CD4-positive, alpha-beta T cell treated with Interferon gamma for 1 hour (primary cell): ENCODE results near the gene ABHD17A.
"Not testable (repeated sequence)": the region's sequence is repeated elsewhere in the genome, so short reads cannot be mapped to it uniquely, and the experiment has no call there.

Source experiments
- DNase-seq: peaks from one replicate; pipeline ENCODE4 v3.0.0-alpha.2; 2020

Gene ABHD17A

GRCh38 chr19:1909761-1910080 lies 24.4 kb upstream of the ABHD17A start:
- DNase-seq: no peak

- no peak for DNase-seq
Measured at GRCh38 chr19:1908364-1908678, 23.0 kb upstream of the ABHD17A start.

- no peak for DNase-seq
Measured at GRCh38 chr19:1907563-1908363, 22.5 kb upstream of the ABHD17A start.

DNA sequence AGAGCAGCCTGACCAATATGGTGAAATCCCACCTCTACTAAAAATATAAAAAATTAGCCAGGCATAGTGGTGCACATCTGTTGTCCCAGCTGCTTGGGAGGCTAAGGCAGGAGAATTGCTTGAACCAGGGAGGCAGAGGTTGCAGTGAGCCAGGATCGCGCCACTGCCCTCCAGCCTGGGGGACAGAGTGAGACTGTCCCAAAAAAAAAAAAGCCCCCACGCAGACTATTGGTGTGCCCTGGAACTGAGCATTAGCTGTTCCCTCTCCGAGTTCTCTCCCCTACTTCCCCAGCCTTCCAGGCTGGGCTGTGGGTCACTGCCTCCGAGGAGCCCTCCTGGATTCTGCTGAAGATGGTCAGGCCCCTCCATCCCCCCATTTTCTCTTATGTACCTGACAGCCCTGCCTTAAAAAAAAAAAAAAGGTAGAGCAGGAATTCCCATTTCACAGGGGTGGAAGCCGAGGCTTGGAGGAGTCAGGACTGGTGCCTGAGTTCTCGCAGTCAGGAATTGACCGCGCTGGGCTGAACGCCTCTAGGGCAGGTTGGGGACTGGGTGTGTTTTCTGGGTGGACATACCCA lies 21.8 kb upstream of the ABHD17A start:
- DNase-seq: no peak

- DNase-seq: no peak
Measured at GRCh38 chr19:1905863-1906375, 20.6 kb upstream of the ABHD17A start.

DNA sequence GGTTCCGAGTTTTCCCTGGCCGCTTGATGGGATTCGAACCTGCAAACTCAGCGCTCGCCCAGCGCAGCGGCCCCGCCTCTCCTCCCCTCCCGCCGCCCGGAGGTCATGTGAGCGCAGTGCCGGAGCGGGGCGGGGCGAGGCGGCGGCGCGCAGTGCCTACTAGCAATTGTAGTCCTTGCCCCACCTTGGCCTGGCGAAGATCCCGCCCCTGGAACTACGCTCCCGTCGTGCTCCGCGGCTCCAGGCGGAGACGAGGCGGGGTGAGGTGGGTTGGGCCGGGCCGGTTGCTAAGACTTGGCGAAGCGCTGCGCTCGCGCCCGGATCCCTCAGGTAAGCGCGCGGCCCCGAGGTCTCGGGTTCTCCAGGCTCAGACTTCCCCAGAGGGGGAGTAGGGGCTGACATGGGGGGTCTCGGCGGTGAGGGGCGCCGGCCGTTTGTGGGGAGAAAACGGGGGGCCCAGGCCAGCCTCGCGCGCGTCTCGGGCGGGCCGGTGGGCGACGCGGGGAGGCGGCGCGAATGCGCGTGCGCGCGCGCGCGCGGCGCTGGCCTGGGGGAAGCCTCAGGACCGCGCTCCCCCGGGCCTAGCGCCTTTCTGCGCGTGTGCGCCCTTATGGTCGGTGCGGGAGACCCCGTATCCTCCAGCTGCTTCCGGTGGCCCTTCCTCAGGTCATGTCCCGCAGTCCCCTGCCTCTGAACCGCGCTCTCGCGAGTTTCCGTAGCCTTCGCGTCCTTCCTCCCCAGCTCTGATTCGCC lies 20.0 kb upstream of the ABHD17A start, which contains the start of the genes ADAT3 and SCAMP4:
Gene ADAT3 (plus strand): TSS at position 290 of the 753 bp plus-strand sequence. CDS start 6,649 bp downstream, outside the sequence.
Gene SCAMP4 (plus strand): TSS at position 290 of the 753 bp plus-strand sequence. CDS start 9,621 bp downstream, outside the sequence.
- DNase-seq: peak; percentile 99

- DNase-seq: no peak
Measured at GRCh38 chr19:1904860-1905109, 19.5 kb upstream of the ABHD17A start.

DNA sequence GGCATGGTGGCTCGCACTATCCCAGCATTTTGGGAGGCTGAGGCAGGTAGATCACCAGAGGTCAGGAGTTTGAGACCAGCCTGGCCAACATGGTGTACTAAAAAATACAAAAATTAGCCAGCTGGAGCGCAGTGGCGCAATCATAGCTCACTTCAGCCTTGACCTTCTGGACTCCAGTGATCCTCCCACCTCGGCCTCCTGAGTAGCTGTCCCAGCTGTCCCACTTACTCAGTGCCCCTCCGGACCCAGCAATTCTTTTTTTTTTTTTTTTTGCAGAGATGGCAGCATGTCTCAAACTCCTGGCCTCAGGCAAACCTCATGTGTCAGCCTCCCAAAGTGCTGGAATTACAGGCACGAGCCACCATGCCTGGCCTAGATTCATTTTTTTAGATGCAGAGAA lies 17.6 kb upstream of the ABHD17A start:
- DNase-seq: no peak

- DNase-seq: peak; percentile 77
Measured at GRCh38 chr19:1901940-1902404, 16.7 kb upstream of the ABHD17A start.

- DNase-seq: no peak
Measured at GRCh38 chr19:1896508-1896907, 11.2 kb upstream of the ABHD17A start.

- DNase-seq: no peak
Measured at GRCh38 chr19:1893791-1894190, 8.5 kb upstream of the ABHD17A start.

DNA sequence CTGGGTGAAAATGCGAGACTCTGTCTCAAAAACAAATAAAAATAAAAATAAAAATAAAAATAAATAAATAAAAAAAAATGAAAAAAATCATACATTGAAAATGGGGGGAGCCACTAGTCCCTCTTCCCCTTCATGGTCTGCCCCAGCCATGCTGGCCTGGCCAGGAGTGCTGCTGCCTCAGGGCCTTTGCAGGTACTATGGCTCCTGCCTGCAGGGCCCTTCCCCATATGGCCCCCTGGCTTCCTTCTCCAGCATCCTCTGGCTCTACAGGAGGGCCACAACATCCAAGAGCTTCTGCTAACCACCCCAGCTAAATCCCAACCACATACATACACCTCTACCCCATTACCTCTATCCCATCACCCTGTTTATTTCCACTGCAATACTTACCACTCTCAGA lies 4.6 kb upstream of the ABHD17A start:
- no peak for DNase-seq

DNA sequence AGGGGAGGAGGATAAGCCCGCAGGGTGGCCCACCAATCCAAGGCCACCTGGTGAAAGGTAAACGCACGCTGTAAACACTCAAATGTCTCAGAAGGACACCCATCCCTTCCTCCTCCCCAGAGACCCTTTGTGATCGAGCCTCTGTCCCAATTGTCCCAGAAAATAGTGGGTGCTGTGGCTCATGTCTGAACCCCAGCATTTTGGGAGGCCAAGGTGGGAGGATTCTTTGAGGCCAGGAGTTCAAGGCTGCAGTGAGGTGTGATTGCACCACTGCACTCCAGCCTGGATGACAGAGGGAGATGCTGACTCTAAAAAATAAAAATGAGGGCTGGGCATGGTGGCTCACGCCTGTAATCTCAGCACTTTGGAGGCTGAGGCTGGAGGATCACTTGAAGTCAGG lies 3.1 kb upstream of the ABHD17A start:
- DNase-seq: no peak

GRCh38 chr19:1886360-1886759 lies 1.1 kb upstream of the ABHD17A start:
- not testable (repeated sequence) for DNase-seq

- no peak for DNase-seq
Measured at GRCh38 chr19:1884719-1885334, 469 bp downstream of the ABHD17A start.

- DNase-seq: peak; percentile 60
Measured at GRCh38 chr19:1884291-1884718, 991 bp downstream of the ABHD17A start.

DNA sequence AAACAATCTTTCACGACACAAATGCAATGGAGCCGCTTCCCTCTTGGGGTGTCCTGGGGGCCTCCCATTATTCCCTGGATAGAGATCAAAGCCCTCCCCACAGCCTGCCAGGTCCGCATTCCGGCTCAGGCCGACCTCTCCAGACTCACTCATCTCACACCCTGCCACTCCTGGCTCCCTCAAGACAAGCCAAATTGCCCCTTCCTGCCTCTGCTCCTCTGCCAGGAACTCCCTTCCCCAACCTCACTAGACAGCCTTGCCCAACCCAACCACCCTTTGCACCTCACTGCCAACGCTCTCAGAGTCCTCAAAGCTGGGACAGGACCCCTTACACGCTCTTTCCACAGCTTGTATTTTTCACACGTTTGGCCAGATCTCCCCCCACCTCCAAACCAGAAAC lies 1.5 kb downstream of the ABHD17A start:
- no peak for DNase-seq

GRCh38 chr19:1882786-1883692 lies 2.3 kb downstream of the ABHD17A start:
- no peak for DNase-seq

GRCh38 chr19:1882089-1882785 lies 3.1 kb downstream of the ABHD17A start:
- peak; percentile 85 for DNase-seq

- DNase-seq: not testable (repeated sequence)
Measured at GRCh38 chr19:1881393-1882088, 3.8 kb downstream of the ABHD17A start.
